Stomach (tissue), 9 donors: Measurements from ENCODE around the gene TFAP2D. TPM values are rescaled to one million over a fixed set of nuclear protein-coding genes. Genes with fewer than 3 reads are reported as not detected.

Experiments used
- DNase-seq, 2 donors: peaks; one replicate each; pipeline versions ENCODE4 v3.0.0 to v3.0.0-alpha.2; 2013 to 2019
- H3K27ac ChIP-seq, 5 donors: fragments of 200-600 bp in 4 of 5; sonication (generic) in 4 of 5; one replicate each; pipeline ENCODE4 v1.5.1; 2013 to 2019; ENCODE audit warnings: mild to moderate bottlenecking in 1 of 5, moderate library complexity in 1 of 5
- H3K27me3 ChIP-seq, 3 donors: fragments of 200-600 bp; sonication (generic); one replicate each; pipeline ENCODE4 v1.5.1; 2017 to 2019; ENCODE audit warnings: mixed run types in 1 of 3
- H3K36me3 ChIP-seq, 4 donors: fragments of 200-600 bp; sonication (generic); 1 replicate in 3 of 4; 2 replicates in 1 of 4; pipeline ENCODE4 v1.5.1; 2016 to 2019
- H3K4me1 ChIP-seq, 4 donors: fragments of 200-600 bp; sonication (generic); one replicate each; pipeline ENCODE4 v1.5.1; 2016 to 2019
- H3K4me3 ChIP-seq, 4 donors: fragments of 200-600 bp; sonication (generic) in 3 of 4; one replicate each; pipeline ENCODE4 v1.5.1; 2016 to 2019; ENCODE audit warnings: mild to moderate bottlenecking in 1 of 4
- H3K9me3 ChIP-seq, 4 donors: fragments of 200-600 bp; sonication (generic); one replicate each; pipeline ENCODE4 v1.5.1; 2016 to 2019
- CTCF ChIP-seq, 7 experiments: fragments of 450-650 bp in 4 of 7; fragments of 200-600 bp in 3 of 7; sonication (generic) in 3 of 7; IDR thresholded peaks; one replicate each; pipeline ENCODE4 v1.5.1; 2016 to 2019; ENCODE audit warnings: antibody characterized with exemption in 7 of 7, control low read depth in 2 of 7, mild to moderate bottlenecking in 1 of 7
- EP300 ChIP-seq: sonication (generic); formaldehyde crosslinking; IDR thresholded peaks from one replicate; pipeline ENCODE4 v1.6.1; 2017; ENCODE audit warnings: antibody characterized with exemption
- POLR2A ChIP-seq, 4 donors: fragments of 450-650 bp; IDR thresholded peaks; one replicate each; pipeline ENCODE4 v1.6.1; 2016; ENCODE audit warnings: antibody characterized with exemption in 4 of 4, control low read depth in 2 of 4, mild to moderate bottlenecking in 1 of 4, moderate library complexity in 1 of 4
- POLR2AphosphoS5 ChIP-seq, 3 donors: sonication (generic); formaldehyde crosslinking; IDR thresholded peaks; one replicate each; pipeline ENCODE4 v1.6.1; 2016; ENCODE audit warnings: antibody characterized with exemption in 3 of 3
- WGBS, 5 donors: extraction: QIAGEN DNeasy Blood & Tissue Kit in 3 of 5; methylation state at CpG; one replicate each; pipeline versions ENCODE4 v1.1.5 to v1.1.7; 2013 to 2018; 5-methylcytosine and 5-hydroxymethylcytosine counted together
- intact Hi-C: fragments of 100-400 bp; cut with DNase I; formaldehyde crosslinking; loops from one replicate; pipeline ENCODE4 v1.15.1; 2023; ENCODE audit warnings: low total_unique reads
- polyA plus RNA-seq, 3 donors: library from polyadenylated mRNA; stranded (reverse); fragments of 200-250 nt; gene quantifications; one replicate each; pipeline ENCODE4 v1.2.3, GENCODE V29; 2013
- total RNA-seq, 5 donors: library from RNA; depleted of rRNA; stranded (reverse); fragments of >200 nt; gene quantifications; one replicate each; pipeline versions ENCODE4 v1.1.0 to v1.2.3, GENCODE V29; 2014 to 2016
- donor health status: healthy with polysubstance abuse.
- donor health status: Bipolar disorder and iron deficiency.
- donor health status: healthy.

TFAP2D gene
- total and polyA plus RNA-seq, 8 donors = not detected

- DNase-seq = no peak
- Histone ChIP-seq H3K27me3 (peaks cover 0 to 4% (median 0%) of the 10 kb centered on the region in 3 donors), H3K36me3 (no peaks in the 10 kb centered on the region), H3K9me3 (no peaks in the 10 kb centered on the region), H3K4me1 (no peaks in the 10 kb centered on the region), H3K27ac (no peak overlapping the region), H3K4me3 (no peak overlapping the region)
- WGBS, 5 donors = 42 to 60% (median 52%) methylated on average over 5 of the region's 5 CpGs
- intact Hi-C loops = no loop called here
- TF ChIP-seq POLR2AphosphoS5 (IDR thresholded peaks at IDR 0.05) (no peak), CTCF (IDR thresholded peaks at IDR 0.05) (no peak), EP300 (no peak), POLR2A (IDR thresholded peaks at IDR 0.05) (no peak)
These were observed 82.2 kb downstream of the TFAP2D start for GRCh38 chr6:50795574-50795973.

- Histone ChIP-seq H3K4me1 (no peaks in the 10 kb centered on the region), H3K27me3 (no peaks in the 10 kb centered on the region), H3K4me3 (no peak overlapping the region), H3K9me3 (no peaks in the 10 kb centered on the region), H3K36me3 (no peaks in the 10 kb centered on the region), H3K27ac (no peak overlapping the region)
- intact Hi-C loops = no loop called here
- TF ChIP-seq CTCF (IDR thresholded peaks at IDR 0.05) = no peak
- no peak for TF ChIP-seq POLR2A (IDR thresholded peaks at IDR 0.05)
- no peak for TF ChIP-seq POLR2AphosphoS5 (IDR thresholded peaks at IDR 0.05)
- TF ChIP-seq EP300 = no peak
- no peak for DNase-seq
These were observed 91.0 kb downstream of the TFAP2D start for GRCh38 chr6:50804283-50804682.

- Histone ChIP-seq H3K9me3 (no peaks in the 10 kb centered on the region), H3K36me3 (no peaks in the 10 kb centered on the region), H3K4me3 (no peak overlapping the region), H3K27me3 (peaks cover 0 to 20% (median 0%) of the 10 kb centered on the region in 3 donors), H3K27ac (no peak overlapping the region), H3K4me1 (no peaks in the 10 kb centered on the region)
- no peak for TF ChIP-seq CTCF (IDR thresholded peaks at IDR 0.05)
- TF ChIP-seq POLR2AphosphoS5 (IDR thresholded peaks at IDR 0.05) = no peak
- no peak for TF ChIP-seq POLR2A (IDR thresholded peaks at IDR 0.05)
- TF ChIP-seq EP300 = no peak
- intact Hi-C loops = no loop called here
- no peak for DNase-seq
These were observed 93.7 kb downstream of the TFAP2D start for GRCh38 chr6:50807035-50807434.

GRCh38 chr6:50815436-50816114 is 102.2 kb downstream of the TFAP2D start:
- 2 to 6% (median 3%) methylated on average over 16 of the region's 16 CpGs for WGBS, 5 donors
- intact Hi-C loops = loop anchor here (10.0 kb wide), 1 partner anchor 1139 kb away; no protein-coding TSS in a partner anchor
- Histone ChIP-seq H3K27ac (no peak overlapping the region), H3K36me3 (no peaks in the 10 kb centered on the region), H3K27me3 (peaks cover 12 to 85% (median 44%) of the 10 kb centered on the region in 3 donors), H3K4me1 (peaks cover 9 to 27% (median 20%) of the 10 kb centered on the region in 4 donors), H3K9me3 (no peaks in the 10 kb centered on the region), H3K4me3 (peak overlapping the region; percentile 36 to 55 (median 44))
- TF ChIP-seq POLR2A (IDR thresholded peaks at IDR 0.05) = no peak
- TF ChIP-seq CTCF (IDR thresholded peaks at IDR 0.05) = no peak
- TF ChIP-seq POLR2AphosphoS5 (IDR thresholded peaks at IDR 0.05) = no peak
- no peak for TF ChIP-seq EP300
- DNase-seq = peak in 1 of 2 donors; percentile 38
